Activated CD4-positive, alpha-beta memory T cell treated with anti-CD3 and anti-CD28 coated beads for 36 hours (primary cell): ENCODE data around the gene STIM2. TPM values are rescaled to one million over a fixed set of nuclear protein-coding genes. Genes with fewer than 3 reads are reported as not detected.

Source experiments
- CTCF ChIA-PET: fragments of 350-600 bp; sonication (Branson Sonifier 250); formaldehyde crosslinking; loops from one replicate; lab custom pipeline; 2021; ENCODE audit warnings: antibody characterized with exemption, inconsistent platforms; lab: Charles Lee
- POLR2A ChIA-PET: fragments of 350-600 bp; sonication (Branson Sonifier 250); formaldehyde crosslinking; loops from one replicate; lab custom pipeline; 2021; ENCODE audit warnings: antibody characterized with exemption; lab: Charles Lee
- DNase-seq: peaks from one replicate; pipeline ENCODE4 v3.0.0-alpha.2; 2020
- H3K27ac Mint-ChIP-seq: one replicate; pipeline ENCODE4 v1.8.0; 2021; ENCODE audit warnings: mixed read lengths
- H3K27me3 Mint-ChIP-seq: one replicate; pipeline ENCODE4 v1.8.0; 2021; ENCODE audit warnings: mixed read lengths
- H3K36me3 Mint-ChIP-seq: one replicate; pipeline ENCODE4 v1.8.0; 2021; ENCODE audit warnings: mixed read lengths
- H3K4me1 Mint-ChIP-seq: one replicate; pipeline ENCODE4 v1.8.0; 2021; ENCODE audit warnings: low read depth, mixed read lengths
- H3K4me3 Mint-ChIP-seq: one replicate; pipeline ENCODE4 v1.8.0; 2021; ENCODE audit warnings: mild to moderate bottlenecking, mixed read lengths
- H3K9me3 Mint-ChIP-seq: one replicate; pipeline ENCODE4 v1.8.0; 2021; ENCODE audit warnings: mixed read lengths
- intact Hi-C: fragments of 100-400 bp; cut with micrococcal nuclease; formaldehyde crosslinking; loops from one replicate; pipeline ENCODE4 v1.15.1; 2023
- total RNA-seq, 2 experiments: library from RNA; stranded (reverse); gene quantifications; one replicate each; pipeline ENCODE4 v1.2.3, GENCODE V29; 2021

The STIM2 gene
- total RNA-seq, 2 experiments from 2014 or later: 37.8 to 40.6 TPM

- CTCF ChIA-PET: interaction anchor here (0.7 to 1.6 kb wide), 4 partner anchors 8 to 133 kb away, joined by 3 to 4 read pairs (median 3); partner anchors contain the start of gene STIM2
- Mint-ChIP-seq H3K9me3 (peaks cover 5% of the 10 kb centered on the region), H3K4me3 (no peak overlapping the region), H3K36me3 (peaks cover 20% of the 10 kb centered on the region), H3K27ac (no peak overlapping the region), H3K27me3 (no peaks in the 10 kb centered on the region), H3K4me1 (peaks cover 25% of the 10 kb centered on the region)
- POLR2A ChIA-PET: interaction anchor here (1.0 to 3.4 kb wide), 3 partner anchors 10 to 132 kb away, joined by 4 to 14 read pairs (median 4); partner anchors contain the start of gene STIM2
- intact Hi-C loops: loop anchor here (1.0 to 2.0 kb wide), 2 partner anchors 9 to 35 kb away; no protein-coding TSS in a partner anchor
- no peak for DNase-seq
Measured at GRCh38 chr4:26993967-26994366, 133.3 kb downstream of the STIM2 start.

- POLR2A ChIA-PET: no interaction called here
- Mint-ChIP-seq H3K9me3 (peaks cover 5% of the 10 kb centered on the region), H3K27me3 (no peaks in the 10 kb centered on the region), H3K36me3 (peaks cover 17% of the 10 kb centered on the region), H3K27ac (peak overlapping the region; percentile 8), H3K4me3 (no peak overlapping the region), H3K4me1 (peaks cover 27% of the 10 kb centered on the region)
- no peak for DNase-seq
- intact Hi-C loops: no loop called here
- CTCF ChIA-PET: no interaction called here
Measured at GRCh38 chr4:26995316-26995715, 134.7 kb downstream of the STIM2 start.

- DNase-seq: no peak
- Mint-ChIP-seq H3K27me3 (no peaks in the 10 kb centered on the region), H3K9me3 (no peaks in the 10 kb centered on the region), H3K4me1 (peaks cover 25% of the 10 kb centered on the region), H3K27ac (no peak overlapping the region), H3K4me3 (no peak overlapping the region), H3K36me3 (peaks cover 7% of the 10 kb centered on the region)
- intact Hi-C loops: no loop called here
- CTCF ChIA-PET: no interaction called here
- POLR2A ChIA-PET: no interaction called here
Measured at GRCh38 chr4:26996745-26997144, 136.1 kb downstream of the STIM2 start.

- Mint-ChIP-seq H3K4me3 (no peak overlapping the region), H3K27ac (no peak overlapping the region), H3K4me1 (peaks cover 48% of the 10 kb centered on the region), H3K36me3 (peaks cover 7% of the 10 kb centered on the region), H3K27me3 (no peaks in the 10 kb centered on the region), H3K9me3 (no peaks in the 10 kb centered on the region)
- ChIA-PET POLR2A (no interaction called here), CTCF (interaction anchor here (1.0 to 1.8 kb wide), 5 partner anchors 8 to 139 kb away, joined by 3 to 5 read pairs (median 3); partner anchors contain the start of gene STIM2)
- DNase-seq: no peak
- intact Hi-C loops: loop anchor here (5.0 to 10.0 kb wide), 5 partner anchors 252 to 1142 kb away; partner anchors contain the start of gene RBPJ
Measured at GRCh38 chr4:26999689-27000088, 139.0 kb downstream of the STIM2 start.

GRCh38 chr4:27000122-27000521, 139.5 kb downstream of the STIM2 start:
- H3K4me1 Mint-ChIP-seq: peaks cover 52% of the 10 kb centered on the region
- intact Hi-C loops: loop anchor here (5.0 to 10.0 kb wide), 5 partner anchors 253 to 1143 kb away; partner anchors contain the start of gene RBPJ
- no peak for DNase-seq
- no peak overlapping the region for H3K4me3 Mint-ChIP-seq
- H3K27me3 Mint-ChIP-seq: no peaks in the 10 kb centered on the region
- POLR2A ChIA-PET: no interaction called here
- peaks cover 7% of the 10 kb centered on the region for H3K36me3 Mint-ChIP-seq
- no peak overlapping the region for H3K27ac Mint-ChIP-seq
- H3K9me3 Mint-ChIP-seq: no peaks in the 10 kb centered on the region
- CTCF ChIA-PET: interaction anchor here (1.1 to 1.8 kb wide), 3 partner anchors 8 to 139 kb away, joined by 3 to 5 read pairs (median 3); partner anchors contain the start of gene STIM2

- no peak for DNase-seq
- peaks cover 4% of the 10 kb centered on the region for H3K36me3 Mint-ChIP-seq
- ChIA-PET CTCF (interaction anchor here (0.7 to 1.1 kb wide), 4 partner anchors 9 to 132 kb away, joined by 3 read pairs; no protein-coding TSS in a partner anchor), POLR2A (no interaction called here)
- H3K27ac Mint-ChIP-seq: peak overlapping the region; percentile 51
- H3K9me3 Mint-ChIP-seq: no peaks in the 10 kb centered on the region
- intact Hi-C loops: loop anchor here (5.0 to 10.0 kb wide), 5 partner anchors 254 to 1144 kb away; partner anchors contain the start of gene RBPJ
- no peaks in the 10 kb centered on the region for H3K27me3 Mint-ChIP-seq
- H3K4me3 Mint-ChIP-seq: no peak overlapping the region
- peaks cover 52% of the 10 kb centered on the region for H3K4me1 Mint-ChIP-seq
Measured at GRCh38 chr4:27000820-27001219, 140.2 kb downstream of the STIM2 start.

GRCh38 chr4:27001398-27002164, 140.9 kb downstream of the STIM2 start:
- Mint-ChIP-seq H3K4me1 (peaks cover 57% of the 10 kb centered on the region), H3K9me3 (no peaks in the 10 kb centered on the region), H3K27me3 (no peaks in the 10 kb centered on the region), H3K27ac (no peak overlapping the region), H3K36me3 (peaks cover 2% of the 10 kb centered on the region), H3K4me3 (no peak overlapping the region)
- no peak for DNase-seq
- intact Hi-C loops: loop anchor here (5.0 to 10.0 kb wide), 5 partner anchors 254 to 1144 kb away; partner anchors contain the start of gene RBPJ
- POLR2A ChIA-PET: no interaction called here
- CTCF ChIA-PET: interaction anchor here (0.7 to 1.6 kb wide), 5 partner anchors 8 to 132 kb away, joined by 3 to 4 read pairs (median 3); no protein-coding TSS in a partner anchor

- H3K9me3 Mint-ChIP-seq: no peaks in the 10 kb centered on the region
Measured at GRCh38 chr4:27003642-27004113, 143.0 kb downstream of the STIM2 start.

GRCh38 chr4:27005501-27005900, 144.9 kb downstream of the STIM2 start:
- H3K4me3 Mint-ChIP-seq: no peak overlapping the region
- ChIA-PET POLR2A (interaction anchor here (0.7 to 1.7 kb wide), 2 partner anchors 118 to 145 kb away, joined by 3 to 5 read pairs; partner anchors contain the start of gene STIM2), CTCF (interaction anchor here (0.6 to 1.8 kb wide), 9 partner anchors 12 to 1018 kb away, joined by 3 to 5 read pairs (median 3); partner anchors contain the start of gene STIM2)
- no peak overlapping the region for H3K27ac Mint-ChIP-seq
- H3K27me3 Mint-ChIP-seq: no peaks in the 10 kb centered on the region
- no peak for DNase-seq
- no peaks in the 10 kb centered on the region for H3K9me3 Mint-ChIP-seq
- peaks cover 5% of the 10 kb centered on the region for H3K36me3 Mint-ChIP-seq
- intact Hi-C loops: loop anchor here (2.0 to 10.0 kb wide), 3 partner anchors 421 to 931 kb away; partner anchors contain the start of gene TBC1D19
- H3K4me1 Mint-ChIP-seq: peaks cover 56% of the 10 kb centered on the region

More at GRCh38 chr4:27003642-27004113, 143.0 kb downstream of the STIM2 start:
- peak overlapping the region; percentile 20 for H3K4me3 Mint-ChIP-seq
- peaks cover 4% of the 10 kb centered on the region for H3K36me3 Mint-ChIP-seq
- peak overlapping the region; percentile 61 for H3K27ac Mint-ChIP-seq
- ChIA-PET POLR2A (interaction anchor here (0.6 to 1.6 kb wide), 5 partner anchors 9 to 143 kb away, joined by 4 to 6 read pairs (median 4); partner anchors contain the start of gene STIM2), CTCF (interaction anchor here (0.9 to 2.1 kb wide), 3 partner anchors 10 to 117 kb away, joined by 3 to 5 read pairs (median 3); no protein-coding TSS in a partner anchor)
- no peaks in the 10 kb centered on the region for H3K27me3 Mint-ChIP-seq
- intact Hi-C loops: loop anchor here (1.0 to 10.0 kb wide), 12 partner anchors 11 to 1146 kb away; partner anchors contain the start of genes RBPJ, STIM2 and TBC1D19
- DNase-seq: peak; percentile 67
- H3K4me1 Mint-ChIP-seq: peaks cover 53% of the 10 kb centered on the region

GRCh38 chr4:27005905-27006590, 145.4 kb downstream of the STIM2 start:
- POLR2A ChIA-PET: interaction anchor here (0.7 to 1.7 kb wide), 2 partner anchors 119 to 145 kb away, joined by 3 to 5 read pairs; partner anchors contain the start of gene STIM2
- peaks cover 52% of the 10 kb centered on the region for H3K4me1 Mint-ChIP-seq
- intact Hi-C loops: loop anchor here (2.0 to 10.0 kb wide), 3 partner anchors 421 to 931 kb away; partner anchors contain the start of gene TBC1D19

GRCh38 chr4:27006646-27007045, 146.0 kb downstream of the STIM2 start:
- Mint-ChIP-seq H3K4me1 (peaks cover 48% of the 10 kb centered on the region), H3K4me3 (no peak overlapping the region), H3K9me3 (no peaks in the 10 kb centered on the region), H3K36me3 (peaks cover 5% of the 10 kb centered on the region), H3K27me3 (no peaks in the 10 kb centered on the region), H3K27ac (no peak overlapping the region)
- ChIA-PET CTCF (interaction anchor here (0.6 to 1.0 kb wide), 2 partner anchors 13 to 1748 kb away, joined by 3 read pairs; no protein-coding TSS in a partner anchor), POLR2A (no interaction called here)
- no peak for DNase-seq
- intact Hi-C loops: loop anchor here (10.0 kb wide), 1 partner anchor 812 kb away; no protein-coding TSS in a partner anchor

More at GRCh38 chr4:27005905-27006590, 145.4 kb downstream of the STIM2 start:
- Mint-ChIP-seq H3K36me3 (peaks cover 5% of the 10 kb centered on the region), H3K4me3 (no peak overlapping the region), H3K27ac (no peak overlapping the region), H3K27me3 (no peaks in the 10 kb centered on the region), H3K9me3 (no peaks in the 10 kb centered on the region)
- DNase-seq: no peak
- CTCF ChIA-PET: interaction anchor here (0.6 to 1.8 kb wide), 10 partner anchors 12 to 1747 kb away, joined by 3 to 5 read pairs (median 3); partner anchors contain the start of gene STIM2
